ENCODE data around the gene ABHD6.

DNA sequence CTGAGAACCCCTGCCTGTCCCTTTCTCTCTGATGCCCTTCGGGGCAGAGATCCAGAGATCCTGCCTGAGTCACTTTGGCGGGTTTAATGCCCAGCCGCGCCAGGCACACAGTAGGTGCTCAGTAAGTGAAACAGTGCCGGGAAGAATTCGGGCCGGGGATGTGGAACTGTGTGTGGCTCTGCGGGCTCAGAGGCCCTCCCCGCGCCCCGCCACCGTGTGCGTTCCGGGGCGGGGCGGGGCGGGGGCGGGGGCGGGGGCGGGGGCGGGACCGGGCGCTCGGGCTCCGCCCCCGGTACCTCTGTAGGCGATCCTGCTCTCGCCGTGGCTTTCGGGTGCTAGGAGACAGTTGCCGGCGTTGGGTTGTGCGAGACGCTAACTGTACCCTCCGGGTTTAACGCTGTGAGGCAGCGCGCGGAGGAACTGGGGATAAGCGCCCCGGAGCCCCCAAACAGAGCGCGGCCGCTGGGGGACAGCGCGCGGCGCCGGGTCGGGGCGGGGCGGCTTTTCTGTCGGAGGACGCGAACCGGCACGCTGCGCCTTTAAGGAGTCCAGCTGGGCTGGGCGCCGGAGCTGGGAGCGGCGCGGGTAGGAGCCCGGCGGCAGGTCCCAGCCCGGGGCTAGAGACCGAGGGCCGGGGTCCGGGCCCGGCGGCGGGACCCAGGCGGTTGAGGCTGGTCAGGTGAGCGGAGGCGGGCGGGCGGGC is at the start of gene ABHD6:
- TF ChIP-seq CTCF (conservative IDR thresholded peaks at IDR 0.05) (no peak), EZH2 (IDR thresholded peaks at IDR 0.05; ENCODE audit: low read depth) (no peak)
